H1 (cell line): Measurements from ENCODE around the gene RPS5.

Experiments used
- EZH2 ChIP-seq: fragments of 200-600 bp; sonication (generic); IDR thresholded peaks from 2 replicates; pipeline ENCODE4 v1.7.1; 2012; ENCODE audit warnings: low read depth, mild to moderate bottlenecking, moderate library complexity, low read length, inconsistent platforms; ENCODE audit not compliant: severe bottlenecking
- KDM1A ChIP-seq: fragments of 200-600, 300-600 bp; sonication (generic); IDR thresholded peaks from 2 replicates; pipeline ENCODE4 v1.7.1; 2016; ENCODE audit warnings: mild to moderate bottlenecking, low read length, borderline replicate concordance
- SAP30 ChIP-seq: fragments of 300-600 bp; sonication (generic); IDR thresholded peaks from 2 replicates; pipeline ENCODE4 v1.7.1; 2012; ENCODE audit warnings: low read length, moderate library complexity, mild to moderate bottlenecking, inconsistent platforms; ENCODE audit not compliant: insufficient read depth, insufficient replicate concordance
- SP1 ChIP-seq: IDR thresholded peaks from 2 replicates; pipeline ENCODE4 v1.6.1; 2011; ENCODE audit warnings: low read depth, low read length
- SRF ChIP-seq: IDR thresholded peaks from 2 replicates; pipeline ENCODE4 v1.6.1; 2011; ENCODE audit warnings: mild to moderate bottlenecking, low read depth, low read length, moderate library complexity
- TF ChIP-seq, protein P1 (sequence below), 3 experiments: IDR thresholded peaks; 1 replicate in 2 of 3; 2 replicates in 1 of 3; pipeline versions ENCODE4 v1.5.1 to v1.6.1; 2011; ENCODE audit warnings: low read length in 3 of 3, mild to moderate bottlenecking in 3 of 3, inconsistent platforms in 2 of 3, low read depth in 1 of 3, moderate library complexity in 1 of 3; ENCODE audit not compliant: insufficient read depth in 1 of 3; ENCODE audit errors: control extremely low read depth in 1 of 3
- TF ChIP-seq, protein P2 (sequence below): IDR thresholded peaks from 2 replicates; pipeline ENCODE4 v1.6.1; 2012; ENCODE audit warnings: inconsistent platforms

DNA sequence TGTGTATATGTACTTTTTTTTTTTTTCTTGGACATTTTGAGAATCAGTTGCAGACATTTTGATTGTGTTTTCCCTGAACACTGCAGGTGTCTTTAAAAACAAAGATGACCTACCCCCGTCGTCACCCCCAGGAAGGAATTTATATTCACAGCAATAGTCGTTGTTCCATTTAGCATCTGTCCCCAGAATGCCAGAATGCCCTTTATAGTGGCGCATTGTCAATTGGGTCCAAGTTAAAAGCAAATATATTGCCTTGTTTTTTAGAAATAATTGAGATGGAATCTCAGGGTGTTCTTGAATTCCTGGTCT lies 6.6 kb downstream of the RPS5 start:
- TF ChIP-seq SAP30 (no peak), KDM1A (no peak), EZH2 (no peak), SRF (no peak), SP1 (no peak)
- TF ChIP-seq, protein P1, sequence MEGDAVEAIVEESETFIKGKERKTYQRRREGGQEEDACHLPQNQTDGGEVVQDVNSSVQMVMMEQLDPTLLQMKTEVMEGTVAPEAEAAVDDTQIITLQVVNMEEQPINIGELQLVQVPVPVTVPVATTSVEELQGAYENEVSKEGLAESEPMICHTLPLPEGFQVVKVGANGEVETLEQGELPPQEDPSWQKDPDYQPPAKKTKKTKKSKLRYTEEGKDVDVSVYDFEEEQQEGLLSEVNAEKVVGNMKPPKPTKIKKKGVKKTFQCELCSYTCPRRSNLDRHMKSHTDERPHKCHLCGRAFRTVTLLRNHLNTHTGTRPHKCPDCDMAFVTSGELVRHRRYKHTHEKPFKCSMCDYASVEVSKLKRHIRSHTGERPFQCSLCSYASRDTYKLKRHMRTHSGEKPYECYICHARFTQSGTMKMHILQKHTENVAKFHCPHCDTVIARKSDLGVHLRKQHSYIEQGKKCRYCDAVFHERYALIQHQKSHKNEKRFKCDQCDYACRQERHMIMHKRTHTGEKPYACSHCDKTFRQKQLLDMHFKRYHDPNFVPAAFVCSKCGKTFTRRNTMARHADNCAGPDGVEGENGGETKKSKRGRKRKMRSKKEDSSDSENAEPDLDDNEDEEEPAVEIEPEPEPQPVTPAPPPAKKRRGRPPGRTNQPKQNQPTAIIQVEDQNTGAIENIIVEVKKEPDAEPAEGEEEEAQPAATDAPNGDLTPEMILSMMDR (IDR thresholded peaks at IDR 0.05; ENCODE audit: control extremely low read depth in 1 of 3, insufficient read depth in 1 of 3, low read depth in 1 of 3, low read length in 3 of 3): no peak
- TF ChIP-seq, protein P2, sequence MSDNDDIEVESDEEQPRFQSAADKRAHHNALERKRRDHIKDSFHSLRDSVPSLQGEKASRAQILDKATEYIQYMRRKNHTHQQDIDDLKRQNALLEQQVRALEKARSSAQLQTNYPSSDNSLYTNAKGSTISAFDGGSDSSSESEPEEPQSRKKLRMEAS: no peak
